Measurements from ENCODE around the gene GTPBP1.

The GTPBP1 gene

GRCh38 chr22:38684895-38685294 lies 20.8 kb upstream of the GTPBP1 start:
- Histone ChIP-seq H3K4me2 (ENCODE audit: low read depth, low read length) (no peak overlapping the region), H3K9me2 (replicated peaks; ENCODE audit: insufficient read depth, low read length) (no peaks in the 10 kb centered on the region), H3K9me3 (replicated peaks; ENCODE audit: insufficient read depth, low read length) (no peaks in the 10 kb centered on the region), H3K4me3 (ENCODE audit: low read length) (no peak overlapping the region), H2AFZ (ENCODE audit: low read length) (no peak overlapping the region), H4K20me1 (ENCODE audit: insufficient read depth, low read length) (no peaks in the 10 kb centered on the region), H3F3A (ENCODE audit: insufficient read depth, low read length) (peaks cover under 1% of the 10 kb centered on the region; the same call in 1 of the 2 replicates), H3K79me2 (ENCODE audit: low read length) (peaks cover 27% of the 10 kb centered on the region), H3K36me3 (replicated peaks; ENCODE audit: insufficient read depth, low read length) (peaks cover 8% of the 10 kb centered on the region; the same call in 1 of the 2 replicates), H3K9ac (ENCODE audit: low read length) (no peak overlapping the region), H3K27me3 (replicated peaks; ENCODE audit: insufficient read depth, low read length) (no peaks in the 10 kb centered on the region), H3K27ac (ENCODE audit: low read length) (no peak overlapping the region), H3K4me1 (ENCODE audit: low read length) (peaks cover 6% of the 10 kb centered on the region; the same call in 1 of the 2 replicates)
- TF ChIP-seq EZH2phosphoT487 (IDR thresholded peaks at IDR 0.05; ENCODE audit: low read length) (no peak), EZH2 (optimal IDR thresholded peaks at IDR 0.05; ENCODE audit: low read depth, low read length) (no peak)
- TF ChIP-seq, protein P1, sequence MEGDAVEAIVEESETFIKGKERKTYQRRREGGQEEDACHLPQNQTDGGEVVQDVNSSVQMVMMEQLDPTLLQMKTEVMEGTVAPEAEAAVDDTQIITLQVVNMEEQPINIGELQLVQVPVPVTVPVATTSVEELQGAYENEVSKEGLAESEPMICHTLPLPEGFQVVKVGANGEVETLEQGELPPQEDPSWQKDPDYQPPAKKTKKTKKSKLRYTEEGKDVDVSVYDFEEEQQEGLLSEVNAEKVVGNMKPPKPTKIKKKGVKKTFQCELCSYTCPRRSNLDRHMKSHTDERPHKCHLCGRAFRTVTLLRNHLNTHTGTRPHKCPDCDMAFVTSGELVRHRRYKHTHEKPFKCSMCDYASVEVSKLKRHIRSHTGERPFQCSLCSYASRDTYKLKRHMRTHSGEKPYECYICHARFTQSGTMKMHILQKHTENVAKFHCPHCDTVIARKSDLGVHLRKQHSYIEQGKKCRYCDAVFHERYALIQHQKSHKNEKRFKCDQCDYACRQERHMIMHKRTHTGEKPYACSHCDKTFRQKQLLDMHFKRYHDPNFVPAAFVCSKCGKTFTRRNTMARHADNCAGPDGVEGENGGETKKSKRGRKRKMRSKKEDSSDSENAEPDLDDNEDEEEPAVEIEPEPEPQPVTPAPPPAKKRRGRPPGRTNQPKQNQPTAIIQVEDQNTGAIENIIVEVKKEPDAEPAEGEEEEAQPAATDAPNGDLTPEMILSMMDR (IDR thresholded peaks at IDR 0.05; ENCODE audit: low read length), result no peak
- DNase-seq, result no peak

- no peak for DNase-seq
- no peak overlapping the region for H3K4me3 ChIP-seq (ENCODE audit: low read length)
- H3K9ac ChIP-seq (ENCODE audit: low read length), result no peak overlapping the region
- H3K79me2 ChIP-seq (ENCODE audit: low read length), result peaks cover 27% of the 10 kb centered on the region
- H3K9me2 ChIP-seq (replicated peaks; ENCODE audit: insufficient read depth, low read length), result no peaks in the 10 kb centered on the region
- H3F3A ChIP-seq (ENCODE audit: insufficient read depth, low read length), result peaks cover 3% of the 10 kb centered on the region; the same call in 1 of the 2 replicates
- H2AFZ ChIP-seq (ENCODE audit: low read length), result no peak overlapping the region
- no peaks in the 10 kb centered on the region for H3K27me3 ChIP-seq (replicated peaks; ENCODE audit: insufficient read depth, low read length)
- peaks cover 6% of the 10 kb centered on the region; the same call in 1 of the 2 replicates for H3K4me1 ChIP-seq (ENCODE audit: low read length)
- H3K4me2 ChIP-seq (ENCODE audit: low read depth, low read length), result no peak overlapping the region
- peaks cover 8% of the 10 kb centered on the region; the same call in 1 of the 2 replicates for H3K36me3 ChIP-seq (replicated peaks; ENCODE audit: insufficient read depth, low read length)
- H3K27ac ChIP-seq (ENCODE audit: low read length), result no peak overlapping the region
- no peaks in the 10 kb centered on the region for H4K20me1 ChIP-seq (ENCODE audit: insufficient read depth, low read length)
- no peaks in the 10 kb centered on the region for H3K9me3 ChIP-seq (replicated peaks; ENCODE audit: insufficient read depth, low read length)
- TF ChIP-seq, protein P1 (IDR thresholded peaks at IDR 0.05; ENCODE audit: low read length), result no peak
- no peak for TF ChIP-seq EZH2phosphoT487 (IDR thresholded peaks at IDR 0.05; ENCODE audit: low read length)
- TF ChIP-seq EZH2 (optimal IDR thresholded peaks at IDR 0.05; ENCODE audit: low read depth, low read length), result no peak
These were observed 20.0 kb upstream of the GTPBP1 start for GRCh38 chr22:38685761-38686160.

DNA sequence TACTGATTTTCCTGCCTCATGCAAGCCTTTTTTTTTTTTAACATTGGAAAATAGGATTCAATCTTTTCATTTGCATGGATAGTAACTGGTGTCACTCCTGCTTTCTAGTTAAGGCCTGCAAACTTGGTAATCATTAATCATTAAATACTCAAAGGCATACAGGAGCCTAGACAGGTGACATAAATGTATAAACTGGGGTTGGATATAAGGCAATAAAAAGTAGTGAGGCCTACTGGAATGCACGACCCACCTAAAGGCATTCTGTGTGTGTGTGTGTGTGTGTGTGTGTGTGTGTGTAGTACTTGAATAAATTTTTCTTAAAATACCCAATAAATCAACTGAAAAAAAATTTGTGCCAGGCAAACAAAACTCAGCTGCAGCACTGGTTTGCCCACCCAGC lies 16.1 kb upstream of the GTPBP1 start:
- H3K4me1 ChIP-seq (ENCODE audit: low read length), result no peaks in the 10 kb centered on the region
- peaks cover 3% of the 10 kb centered on the region; the same call in 1 of the 2 replicates for H3F3A ChIP-seq (ENCODE audit: insufficient read depth, low read length)
- no peaks in the 10 kb centered on the region; the same call in 1 of the 2 replicates for H3K36me3 ChIP-seq (replicated peaks; ENCODE audit: insufficient read depth, low read length)
- no peaks in the 10 kb centered on the region for H3K27me3 ChIP-seq (replicated peaks; ENCODE audit: insufficient read depth, low read length)
- no peak overlapping the region for H3K27ac ChIP-seq (ENCODE audit: low read length)
- no peak overlapping the region for H2AFZ ChIP-seq (ENCODE audit: low read length)
- H3K9me2 ChIP-seq (replicated peaks; ENCODE audit: insufficient read depth, low read length), result no peaks in the 10 kb centered on the region
- H3K9me3 ChIP-seq (replicated peaks; ENCODE audit: insufficient read depth, low read length), result no peaks in the 10 kb centered on the region
- no peak overlapping the region for H3K4me2 ChIP-seq (ENCODE audit: low read depth, low read length)
- H3K79me2 ChIP-seq (ENCODE audit: low read length), result peaks cover 27% of the 10 kb centered on the region
- H4K20me1 ChIP-seq (ENCODE audit: insufficient read depth, low read length), result no peaks in the 10 kb centered on the region
- TF ChIP-seq, protein P1 (IDR thresholded peaks at IDR 0.05; ENCODE audit: low read length), result no peak
- TF ChIP-seq EZH2phosphoT487 (IDR thresholded peaks at IDR 0.05; ENCODE audit: low read length) (no peak), EZH2 (optimal IDR thresholded peaks at IDR 0.05; ENCODE audit: low read depth, low read length) (no peak)
- no peak for DNase-seq
- no peak overlapping the region for H3K4me3 ChIP-seq (ENCODE audit: low read length)
- no peak overlapping the region for H3K9ac ChIP-seq (ENCODE audit: low read length)

All from MM.1S (cell line).